WTC11 (cell line): ENCODE measurements around the gene GPC6.
"Not testable (repeated sequence)": the region's sequence is repeated elsewhere in the genome, so short reads cannot be mapped to it uniquely, and the experiment has no call there.

Experiments used
- NR1H2 ChIP-seq: sonication (generic); formaldehyde crosslinking; IDR thresholded peaks from 2 replicates; pipeline ENCODE4 v1.9.0; 2021; ENCODE audit warnings: mild to moderate bottlenecking, moderate library complexity, missing genetic modification reagents
- TCF7 ChIP-seq: sonication (generic); formaldehyde crosslinking; IDR thresholded peaks from 2 replicates; pipeline ENCODE4 v1.8.0; 2022; ENCODE audit warnings: mild to moderate bottlenecking, low read depth, missing genetic modification reagents, moderate library complexity
- ZNF138 ChIP-seq: sonication (generic); formaldehyde crosslinking; conservative IDR thresholded peaks from 2 replicates; pipeline ENCODE4 v1.8.1; 2022; ENCODE audit warnings: mild to moderate bottlenecking, moderate library complexity, missing genetic modification reagents
- TF ChIP-seq, protein P1 (sequence below): sonication (generic); formaldehyde crosslinking; IDR thresholded peaks from 2 replicates; pipeline ENCODE4 v1.8.1; 2023; ENCODE audit warnings: mild to moderate bottlenecking, missing genetic modification reagents, moderate library complexity
- TF ChIP-seq, protein P2 (sequence below): sonication (generic); formaldehyde crosslinking; IDR thresholded peaks from 2 replicates; pipeline ENCODE4 v1.8.1; 2023; ENCODE audit warnings: mild to moderate bottlenecking, missing genetic modification reagents, borderline replicate concordance
- TF ChIP-seq, protein P3 (sequence below): sonication (generic); formaldehyde crosslinking; IDR thresholded peaks from 2 replicates; pipeline ENCODE4 v1.8.1; 2022; ENCODE audit warnings: low read depth, mild to moderate bottlenecking, moderate library complexity, missing genetic modification reagents, borderline replicate concordance
- TF ChIP-seq, protein P4 (sequence below): fragments of 200-600 bp; IDR thresholded peaks from 2 replicates; pipeline ENCODE4 v1.8.0; 2022; ENCODE audit warnings: antibody characterized with exemption
- TF ChIP-seq, protein P5 (sequence below): sonication (generic); formaldehyde crosslinking; IDR thresholded peaks from 2 replicates; pipeline ENCODE4 v1.8.0; 2022; ENCODE audit warnings: mild to moderate bottlenecking, missing genetic modification reagents
- TF ChIP-seq, protein P6 (sequence below): sonication (generic); formaldehyde crosslinking; IDR thresholded peaks from 2 replicates; pipeline ENCODE4 v1.8.1; 2023; ENCODE audit warnings: mild to moderate bottlenecking, missing genetic modification reagents

DNA sequence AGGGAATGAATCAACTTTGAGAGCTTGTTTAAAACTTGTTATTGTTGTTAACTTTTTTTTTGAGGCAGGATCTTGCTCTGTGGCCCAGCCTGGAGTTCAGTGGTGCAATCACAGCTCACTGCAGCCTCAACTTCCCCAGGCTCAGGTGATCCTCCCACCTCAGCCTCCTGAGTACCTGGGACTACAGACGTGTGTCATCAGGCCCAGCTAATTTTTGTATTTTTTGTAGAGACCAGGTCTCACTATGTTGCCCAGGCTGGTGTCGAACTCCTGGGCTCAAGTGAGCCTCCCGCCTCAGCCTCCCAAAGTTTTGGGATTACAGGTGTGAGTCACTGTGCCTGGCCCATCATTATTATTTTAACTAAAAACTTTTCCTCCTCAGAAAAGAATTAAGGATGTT lies 1117.1 kb downstream of the GPC6 start:
- TF ChIP-seq, protein P1, sequence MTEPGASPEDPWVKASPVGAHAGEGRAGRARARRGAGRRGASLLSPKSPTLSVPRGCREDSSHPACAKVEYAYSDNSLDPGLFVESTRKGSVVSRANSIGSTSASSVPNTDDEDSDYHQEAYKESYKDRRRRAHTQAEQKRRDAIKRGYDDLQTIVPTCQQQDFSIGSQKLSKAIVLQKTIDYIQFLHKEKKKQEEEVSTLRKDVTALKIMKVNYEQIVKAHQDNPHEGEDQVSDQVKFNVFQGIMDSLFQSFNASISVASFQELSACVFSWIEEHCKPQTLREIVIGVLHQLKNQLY (CRISPR knock-in tag) = not testable (repeated sequence)
- not testable (repeated sequence) for TF ChIP-seq TCF7 (CRISPR knock-in tag); NR1H2 (CRISPR knock-in tag); ZNF138
- TF ChIP-seq, protein P2, sequence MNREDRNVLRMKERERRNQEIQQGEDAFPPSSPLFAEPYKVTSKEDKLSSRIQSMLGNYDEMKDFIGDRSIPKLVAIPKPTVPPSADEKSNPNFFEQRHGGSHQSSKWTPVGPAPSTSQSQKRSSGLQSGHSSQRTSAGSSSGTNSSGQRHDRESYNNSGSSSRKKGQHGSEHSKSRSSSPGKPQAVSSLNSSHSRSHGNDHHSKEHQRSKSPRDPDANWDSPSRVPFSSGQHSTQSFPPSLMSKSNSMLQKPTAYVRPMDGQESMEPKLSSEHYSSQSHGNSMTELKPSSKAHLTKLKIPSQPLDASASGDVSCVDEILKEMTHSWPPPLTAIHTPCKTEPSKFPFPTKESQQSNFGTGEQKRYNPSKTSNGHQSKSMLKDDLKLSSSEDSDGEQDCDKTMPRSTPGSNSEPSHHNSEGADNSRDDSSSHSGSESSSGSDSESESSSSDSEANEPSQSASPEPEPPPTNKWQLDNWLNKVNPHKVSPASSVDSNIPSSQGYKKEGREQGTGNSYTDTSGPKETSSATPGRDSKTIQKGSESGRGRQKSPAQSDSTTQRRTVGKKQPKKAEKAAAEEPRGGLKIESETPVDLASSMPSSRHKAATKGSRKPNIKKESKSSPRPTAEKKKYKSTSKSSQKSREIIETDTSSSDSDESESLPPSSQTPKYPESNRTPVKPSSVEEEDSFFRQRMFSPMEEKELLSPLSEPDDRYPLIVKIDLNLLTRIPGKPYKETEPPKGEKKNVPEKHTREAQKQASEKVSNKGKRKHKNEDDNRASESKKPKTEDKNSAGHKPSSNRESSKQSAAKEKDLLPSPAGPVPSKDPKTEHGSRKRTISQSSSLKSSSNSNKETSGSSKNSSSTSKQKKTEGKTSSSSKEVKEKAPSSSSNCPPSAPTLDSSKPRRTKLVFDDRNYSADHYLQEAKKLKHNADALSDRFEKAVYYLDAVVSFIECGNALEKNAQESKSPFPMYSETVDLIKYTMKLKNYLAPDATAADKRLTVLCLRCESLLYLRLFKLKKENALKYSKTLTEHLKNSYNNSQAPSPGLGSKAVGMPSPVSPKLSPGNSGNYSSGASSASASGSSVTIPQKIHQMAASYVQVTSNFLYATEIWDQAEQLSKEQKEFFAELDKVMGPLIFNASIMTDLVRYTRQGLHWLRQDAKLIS (CRISPR knock-in tag) = not testable (repeated sequence)
- TF ChIP-seq, protein P3, sequence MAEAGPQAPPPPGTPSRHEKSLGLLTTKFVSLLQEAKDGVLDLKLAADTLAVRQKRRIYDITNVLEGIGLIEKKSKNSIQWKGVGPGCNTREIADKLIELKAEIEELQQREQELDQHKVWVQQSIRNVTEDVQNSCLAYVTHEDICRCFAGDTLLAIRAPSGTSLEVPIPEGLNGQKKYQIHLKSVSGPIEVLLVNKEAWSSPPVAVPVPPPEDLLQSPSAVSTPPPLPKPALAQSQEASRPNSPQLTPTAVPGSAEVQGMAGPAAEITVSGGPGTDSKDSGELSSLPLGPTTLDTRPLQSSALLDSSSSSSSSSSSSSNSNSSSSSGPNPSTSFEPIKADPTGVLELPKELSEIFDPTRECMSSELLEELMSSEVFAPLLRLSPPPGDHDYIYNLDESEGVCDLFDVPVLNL (CRISPR knock-in tag) = not testable (repeated sequence)
- TF ChIP-seq, protein P4, sequence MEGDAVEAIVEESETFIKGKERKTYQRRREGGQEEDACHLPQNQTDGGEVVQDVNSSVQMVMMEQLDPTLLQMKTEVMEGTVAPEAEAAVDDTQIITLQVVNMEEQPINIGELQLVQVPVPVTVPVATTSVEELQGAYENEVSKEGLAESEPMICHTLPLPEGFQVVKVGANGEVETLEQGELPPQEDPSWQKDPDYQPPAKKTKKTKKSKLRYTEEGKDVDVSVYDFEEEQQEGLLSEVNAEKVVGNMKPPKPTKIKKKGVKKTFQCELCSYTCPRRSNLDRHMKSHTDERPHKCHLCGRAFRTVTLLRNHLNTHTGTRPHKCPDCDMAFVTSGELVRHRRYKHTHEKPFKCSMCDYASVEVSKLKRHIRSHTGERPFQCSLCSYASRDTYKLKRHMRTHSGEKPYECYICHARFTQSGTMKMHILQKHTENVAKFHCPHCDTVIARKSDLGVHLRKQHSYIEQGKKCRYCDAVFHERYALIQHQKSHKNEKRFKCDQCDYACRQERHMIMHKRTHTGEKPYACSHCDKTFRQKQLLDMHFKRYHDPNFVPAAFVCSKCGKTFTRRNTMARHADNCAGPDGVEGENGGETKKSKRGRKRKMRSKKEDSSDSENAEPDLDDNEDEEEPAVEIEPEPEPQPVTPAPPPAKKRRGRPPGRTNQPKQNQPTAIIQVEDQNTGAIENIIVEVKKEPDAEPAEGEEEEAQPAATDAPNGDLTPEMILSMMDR = not testable (repeated sequence)
- TF ChIP-seq, protein P5, sequence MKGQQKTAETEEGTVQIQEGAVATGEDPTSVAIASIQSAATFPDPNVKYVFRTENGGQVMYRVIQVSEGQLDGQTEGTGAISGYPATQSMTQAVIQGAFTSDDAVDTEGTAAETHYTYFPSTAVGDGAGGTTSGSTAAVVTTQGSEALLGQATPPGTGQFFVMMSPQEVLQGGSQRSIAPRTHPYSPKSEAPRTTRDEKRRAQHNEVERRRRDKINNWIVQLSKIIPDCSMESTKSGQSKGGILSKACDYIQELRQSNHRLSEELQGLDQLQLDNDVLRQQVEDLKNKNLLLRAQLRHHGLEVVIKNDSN = not testable (repeated sequence)
- TF ChIP-seq, protein P6, sequence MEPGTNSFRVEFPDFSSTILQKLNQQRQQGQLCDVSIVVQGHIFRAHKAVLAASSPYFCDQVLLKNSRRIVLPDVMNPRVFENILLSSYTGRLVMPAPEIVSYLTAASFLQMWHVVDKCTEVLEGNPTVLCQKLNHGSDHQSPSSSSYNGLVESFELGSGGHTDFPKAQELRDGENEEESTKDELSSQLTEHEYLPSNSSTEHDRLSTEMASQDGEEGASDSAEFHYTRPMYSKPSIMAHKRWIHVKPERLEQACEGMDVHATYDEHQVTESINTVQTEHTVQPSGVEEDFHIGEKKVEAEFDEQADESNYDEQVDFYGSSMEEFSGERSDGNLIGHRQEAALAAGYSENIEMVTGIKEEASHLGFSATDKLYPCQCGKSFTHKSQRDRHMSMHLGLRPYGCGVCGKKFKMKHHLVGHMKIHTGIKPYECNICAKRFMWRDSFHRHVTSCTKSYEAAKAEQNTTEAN (CRISPR knock-in tag) = not testable (repeated sequence)
